ENCODE measurements around the gene OPN1SW.

OPN1SW gene

GRCh38 chr7:128758553-128758952 lies 17.0 kb downstream of the OPN1SW start:
- H3K4me1 ChIP-seq (ENCODE audit: low read length), result no peaks in the 10 kb centered on the region
- no peak for TF ChIP-seq CTCF (IDR thresholded peaks at IDR 0.05; ENCODE audit: low read length)
- no peak for TF ChIP-seq EZH2 (optimal IDR thresholded peaks at IDR 0.05; ENCODE audit: low read depth, low read length)
- no peak for TF ChIP-seq EZH2phosphoT487 (IDR thresholded peaks at IDR 0.05; ENCODE audit: low read length)

DNA sequence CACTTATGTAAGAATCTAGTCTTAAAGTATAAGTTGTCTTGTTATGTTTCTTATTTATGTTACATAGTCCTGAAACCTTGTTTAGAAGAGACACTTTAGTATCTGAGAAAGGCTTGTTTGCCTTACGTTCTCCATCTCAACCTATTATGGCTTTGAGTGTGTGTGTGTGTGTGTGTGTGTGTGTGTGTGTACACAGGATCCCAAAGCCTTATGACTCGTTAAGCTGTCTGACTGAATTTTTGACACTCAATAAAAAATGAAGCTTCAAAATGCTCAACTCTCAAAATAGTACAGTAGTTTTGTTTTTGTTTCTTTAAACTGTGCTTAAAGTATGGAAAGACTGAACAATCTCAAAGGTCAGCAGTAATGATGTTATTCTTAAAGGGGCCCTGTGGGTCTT lies 18.4 kb downstream of the OPN1SW start:
- Histone ChIP-seq H3K9me2 (replicated peaks; ENCODE audit: insufficient read depth, low read length) (no peaks in the 10 kb centered on the region), H3K4me2 (ENCODE audit: low read depth, low read length) (no peak overlapping the region), H3K4me1 (ENCODE audit: low read length) (no peaks in the 10 kb centered on the region), H3K79me2 (ENCODE audit: low read length) (peaks cover 39% of the 10 kb centered on the region), H3K27ac (ENCODE audit: low read length) (no peak overlapping the region), H3F3A (ENCODE audit: insufficient read depth, low read length) (no peaks in the 10 kb centered on the region), H3K9ac (ENCODE audit: low read length) (no peak overlapping the region), H3K27me3 (replicated peaks; ENCODE audit: insufficient read depth, low read length) (no peaks in the 10 kb centered on the region), H4K20me1 (ENCODE audit: insufficient read depth, low read length) (no peaks in the 10 kb centered on the region; the same call in 1 of the 2 replicates), H2AFZ (ENCODE audit: low read length) (no peak overlapping the region), H3K36me3 (replicated peaks; ENCODE audit: insufficient read depth, low read length) (peaks cover 11% of the 10 kb centered on the region), H3K4me3 (ENCODE audit: low read length) (no peak overlapping the region), H3K9me3 (replicated peaks; ENCODE audit: insufficient read depth, low read length) (no peaks in the 10 kb centered on the region)
- no peak for DNase-seq
- TF ChIP-seq EZH2 (optimal IDR thresholded peaks at IDR 0.05; ENCODE audit: low read depth, low read length) (no peak), EZH2phosphoT487 (IDR thresholded peaks at IDR 0.05; ENCODE audit: low read length) (no peak), CTCF (IDR thresholded peaks at IDR 0.05; ENCODE audit: low read length) (no peak)

More at GRCh38 chr7:128758553-128758952, 17.0 kb downstream of the OPN1SW start:
- no peaks in the 10 kb centered on the region for H3K9me2 ChIP-seq (replicated peaks; ENCODE audit: insufficient read depth, low read length)
- H3K79me2 ChIP-seq (ENCODE audit: low read length), result peaks cover 27% of the 10 kb centered on the region
- DNase-seq, result no peak
- no peak overlapping the region for H3K4me2 ChIP-seq (ENCODE audit: low read depth, low read length)
- no peaks in the 10 kb centered on the region for H3K27me3 ChIP-seq (replicated peaks; ENCODE audit: insufficient read depth, low read length)
- H3K9me3 ChIP-seq (replicated peaks; ENCODE audit: insufficient read depth, low read length), result no peaks in the 10 kb centered on the region
- no peaks in the 10 kb centered on the region; the same call in 1 of the 2 replicates for H4K20me1 ChIP-seq (ENCODE audit: insufficient read depth, low read length)
- peaks cover 6% of the 10 kb centered on the region for H3K36me3 ChIP-seq (replicated peaks; ENCODE audit: insufficient read depth, low read length)
- no peak overlapping the region for H3K4me3 ChIP-seq (ENCODE audit: low read length)
- no peak overlapping the region for H3K9ac ChIP-seq (ENCODE audit: low read length)
- H3F3A ChIP-seq (ENCODE audit: insufficient read depth, low read length), result no peaks in the 10 kb centered on the region
- no peak overlapping the region for H3K27ac ChIP-seq (ENCODE audit: low read length)
- no peak overlapping the region for H2AFZ ChIP-seq (ENCODE audit: low read length)

DNA sequence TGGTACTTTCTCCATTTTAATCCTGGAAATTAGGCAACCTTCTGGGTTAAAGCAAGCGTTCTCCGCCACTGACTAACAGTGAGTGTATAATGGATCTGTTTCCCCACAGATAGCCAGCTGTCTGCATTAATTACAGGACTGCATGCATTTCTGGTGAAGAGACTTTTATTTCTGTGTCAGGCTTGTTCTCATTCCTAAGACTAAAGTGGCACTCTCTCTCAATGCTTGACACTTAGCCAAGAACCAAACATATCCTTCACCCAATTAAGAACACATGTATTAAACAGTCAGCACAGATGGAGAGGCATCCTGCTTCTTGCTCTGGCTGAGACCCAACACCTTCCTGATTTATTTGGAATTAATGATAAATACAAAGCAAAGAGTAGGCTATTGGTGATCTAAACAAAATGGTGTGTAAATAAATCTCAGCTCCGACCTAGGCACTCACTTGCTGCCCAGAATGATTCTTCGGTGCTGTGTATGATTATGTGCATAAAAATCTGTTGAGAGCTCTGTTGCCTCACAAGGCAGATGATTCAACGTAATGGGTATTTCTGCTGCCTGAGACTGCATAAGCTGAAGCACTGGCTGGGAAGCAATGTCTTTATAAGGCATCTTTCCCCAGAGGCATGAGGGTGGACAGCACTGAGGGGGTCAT lies 19.6 kb downstream of the OPN1SW start:
- DNase-seq, result no peak
- Histone ChIP-seq H3K4me2 (ENCODE audit: low read depth, low read length) (no peak overlapping the region), H3K4me1 (ENCODE audit: low read length) (no peaks in the 10 kb centered on the region), H3K9me2 (replicated peaks; ENCODE audit: insufficient read depth, low read length) (no peaks in the 10 kb centered on the region), H3K79me2 (ENCODE audit: low read length) (peaks cover 50% of the 10 kb centered on the region), H3K27ac (ENCODE audit: low read length) (no peak overlapping the region), H3K9ac (ENCODE audit: low read length) (no peak overlapping the region), H3F3A (ENCODE audit: insufficient read depth, low read length) (no peaks in the 10 kb centered on the region), H4K20me1 (ENCODE audit: insufficient read depth, low read length) (no peaks in the 10 kb centered on the region; the same call in 1 of the 2 replicates), H3K36me3 (replicated peaks; ENCODE audit: insufficient read depth, low read length) (peaks cover 11% of the 10 kb centered on the region), H3K27me3 (replicated peaks; ENCODE audit: insufficient read depth, low read length) (no peaks in the 10 kb centered on the region), H2AFZ (ENCODE audit: low read length) (no peak overlapping the region), H3K9me3 (replicated peaks; ENCODE audit: insufficient read depth, low read length) (no peaks in the 10 kb centered on the region), H3K4me3 (ENCODE audit: low read length) (no peak overlapping the region)
- no peak for TF ChIP-seq EZH2 (optimal IDR thresholded peaks at IDR 0.05; ENCODE audit: low read depth, low read length)
- TF ChIP-seq EZH2phosphoT487 (IDR thresholded peaks at IDR 0.05; ENCODE audit: low read length), result no peak
- no peak for TF ChIP-seq CTCF (IDR thresholded peaks at IDR 0.05; ENCODE audit: low read length)
